HEK293 (cell line): ENCODE measurements around the gene PIGW.

Experiments
- AEBP2 ChIP-seq: fragments of 450-650 bp; formaldehyde crosslinking; IDR thresholded peaks from 2 replicates; pipeline ENCODE4 v1.5.1; 2016; ENCODE audit warnings: missing biosample characterization, missing genetic modification characterization, borderline replicate concordance
- ATF2 ChIP-seq: fragments of 450-650 bp; formaldehyde crosslinking; IDR thresholded peaks from 2 replicates; pipeline ENCODE4 v1.5.1; 2016; ENCODE audit warnings: missing biosample characterization, missing genetic modification characterization, low read depth
- CTCF ChIP-seq: fragments of 450-650 bp; formaldehyde crosslinking; IDR thresholded peaks from 2 replicates; pipeline ENCODE4 v1.5.1; 2016; ENCODE audit warnings: missing biosample characterization, missing genetic modification characterization
- KLF8 ChIP-seq: fragments of 450-650 bp; formaldehyde crosslinking; IDR thresholded peaks from 2 replicates; pipeline ENCODE4 v1.5.1; 2016; ENCODE audit warnings: missing biosample characterization, missing genetic modification characterization
- PBX3 ChIP-seq: sonication (generic); formaldehyde crosslinking; IDR thresholded peaks from 2 replicates; pipeline ENCODE4 v1.8.1; 2022; ENCODE audit warnings: mild to moderate bottlenecking, moderate library complexity, missing genetic modification reagents
- REPIN1 ChIP-seq: fragments of 450-650 bp; formaldehyde crosslinking; IDR thresholded peaks from 2 replicates; pipeline ENCODE4 v1.5.1; 2017; ENCODE audit warnings: missing biosample characterization, missing genetic modification characterization, low read depth
- ZNF335 ChIP-seq: fragments of 450-650 bp; formaldehyde crosslinking; conservative IDR thresholded peaks from 2 replicates; pipeline ENCODE4 v1.5.1; 2016; ENCODE audit warnings: missing biosample characterization, missing genetic modification characterization
- ZNF416 ChIP-seq: fragments of 450-650 bp; formaldehyde crosslinking; IDR thresholded peaks from 2 replicates; pipeline ENCODE4 v1.5.1; 2016; ENCODE audit warnings: missing biosample characterization, missing genetic modification characterization
- ZNF626 ChIP-seq: fragments of 450-650 bp; sonication (Bioruptor Pico); formaldehyde crosslinking; IDR thresholded peaks from 2 replicates; pipeline ENCODE4 v1.5.1; 2018; ENCODE audit warnings: missing biosample characterization, missing genetic modification characterization, inconsistent platforms
- ZNF747 ChIP-seq: fragments of 450-650 bp; formaldehyde crosslinking; IDR thresholded peaks from 2 replicates; pipeline ENCODE4 v1.5.1; 2016; ENCODE audit warnings: missing biosample characterization, missing genetic modification characterization
- TF ChIP-seq, protein P1 (sequence below): IDR thresholded peaks from 2 replicates; pipeline ENCODE4 v1.6.1; 2011; ENCODE audit warnings: mild to moderate bottlenecking, low read depth, low read length, borderline replicate concordance
- TF ChIP-seq, protein P2 (sequence below): fragments of 450-650 bp; formaldehyde crosslinking; optimal IDR thresholded peaks from 2 replicates; pipeline ENCODE3; 2016; ENCODE audit warnings: missing biosample characterization, mild to moderate bottlenecking, missing genetic modification characterization

DNA sequence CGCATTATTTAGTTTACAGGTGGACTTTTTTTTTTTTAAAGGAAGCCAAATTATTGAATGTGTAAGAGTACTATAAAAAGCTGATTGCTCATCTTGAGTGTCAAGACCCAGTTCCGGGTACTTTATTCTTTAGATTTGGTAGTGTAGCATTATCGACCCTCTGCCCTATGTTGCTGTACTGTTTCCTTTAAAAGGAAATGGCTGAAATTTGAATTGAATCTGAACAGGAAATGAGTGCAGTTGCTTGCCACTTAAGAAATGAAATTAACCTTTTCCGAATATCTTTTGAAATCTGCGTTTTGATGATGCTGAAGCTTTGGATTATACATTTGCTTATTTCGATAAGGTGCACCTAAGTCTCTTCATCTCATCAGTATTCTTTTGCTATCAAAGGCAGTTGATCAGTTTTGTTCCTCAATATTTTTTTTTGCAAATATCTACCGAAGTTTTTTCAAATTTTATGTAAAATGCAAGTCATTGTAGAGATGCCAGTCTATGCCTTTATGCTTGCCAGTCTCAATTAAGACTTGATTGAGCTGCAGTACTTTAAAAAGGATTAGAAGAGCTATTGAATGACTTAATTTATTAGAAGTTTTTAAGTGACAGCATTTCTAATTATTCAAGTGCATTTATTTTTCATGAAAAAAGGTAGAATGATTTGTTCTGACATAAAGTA lies 11.8 kb downstream of the PIGW start:
- TF ChIP-seq, protein P1, sequence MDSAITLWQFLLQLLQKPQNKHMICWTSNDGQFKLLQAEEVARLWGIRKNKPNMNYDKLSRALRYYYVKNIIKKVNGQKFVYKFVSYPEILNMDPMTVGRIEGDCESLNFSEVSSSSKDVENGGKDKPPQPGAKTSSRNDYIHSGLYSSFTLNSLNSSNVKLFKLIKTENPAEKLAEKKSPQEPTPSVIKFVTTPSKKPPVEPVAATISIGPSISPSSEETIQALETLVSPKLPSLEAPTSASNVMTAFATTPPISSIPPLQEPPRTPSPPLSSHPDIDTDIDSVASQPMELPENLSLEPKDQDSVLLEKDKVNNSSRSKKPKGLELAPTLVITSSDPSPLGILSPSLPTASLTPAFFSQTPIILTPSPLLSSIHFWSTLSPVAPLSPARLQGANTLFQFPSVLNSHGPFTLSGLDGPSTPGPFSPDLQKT = no peak
- no peak for TF ChIP-seq ZNF626 (tag by site-specific recombination)
- no peak for TF ChIP-seq CTCF (tag by site-specific recombination)
- no peak for TF ChIP-seq ZNF416
- TF ChIP-seq ATF2 (tag by site-specific recombination) = no peak
- TF ChIP-seq AEBP2 = no peak
- TF ChIP-seq, protein P2, sequence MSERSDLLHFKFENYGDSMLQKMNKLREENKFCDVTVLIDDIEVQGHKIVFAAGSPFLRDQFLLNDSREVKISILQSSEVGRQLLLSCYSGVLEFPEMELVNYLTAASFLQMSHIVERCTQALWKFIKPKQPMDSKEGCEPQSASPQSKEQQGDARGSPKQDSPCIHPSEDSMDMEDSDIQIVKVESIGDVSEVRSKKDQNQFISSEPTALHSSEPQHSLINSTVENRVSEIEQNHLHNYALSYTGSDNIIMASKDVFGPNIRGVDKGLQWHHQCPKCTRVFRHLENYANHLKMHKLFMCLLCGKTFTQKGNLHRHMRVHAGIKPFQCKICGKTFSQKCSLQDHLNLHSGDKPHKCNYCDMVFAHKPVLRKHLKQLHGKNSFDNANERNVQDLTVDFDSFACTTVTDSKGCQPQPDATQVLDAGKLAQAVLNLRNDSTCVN = no peak
- no peak for TF ChIP-seq KLF8 (tag by site-specific recombination)
- no peak for TF ChIP-seq PBX3
- no peak for TF ChIP-seq ZNF335 (tag by site-specific recombination)
- no peak for TF ChIP-seq ZNF747 (tag by site-specific recombination)
- no peak for TF ChIP-seq REPIN1 (tag by site-specific recombination)
